K562 (cell line): ENCODE data around the gene LBP. TPM values are rescaled to one million over a fixed set of nuclear protein-coding genes. Genes with fewer than 3 reads are reported as not detected.

ENCODE experiments used
- CLOCK ChIP-seq: fragments of 250-450 bp; sonication (Bioruptor Pico); IDR thresholded peaks from 2 replicates; pipeline ENCODE4 v1.4.0; 2020; ENCODE audit warnings: mild to moderate bottlenecking, moderate library complexity, borderline replicate concordance
- CTCFL ChIP-seq: IDR thresholded peaks from 2 replicates; pipeline ENCODE4 v1.6.1; 2011; ENCODE audit warnings: borderline replicate concordance, low read depth, mild to moderate bottlenecking, moderate library complexity, low read length; ENCODE audit not compliant: insufficient read depth, poor library complexity, severe bottlenecking
- MEF2D ChIP-seq: conservative IDR thresholded peaks from 2 replicates; pipeline ENCODE4 v1.6.1; 2016; ENCODE audit warnings: low read depth, missing genetic modification characterization, missing compliant biosample characterization
- MTA3 ChIP-seq: fragments of 450-650 bp; formaldehyde crosslinking; IDR thresholded peaks from 2 replicates; pipeline ENCODE4 v1.6.1; 2017; ENCODE audit warnings: mild to moderate bottlenecking, borderline replicate concordance
- NBN ChIP-seq: fragments of 450-650 bp; IDR thresholded peaks from 2 replicates; pipeline ENCODE4 v1.6.1; 2016; ENCODE audit warnings: low read depth, mild to moderate bottlenecking
- PYGO2 ChIP-seq: fragments of 450-650 bp; IDR thresholded peaks from 2 replicates; pipeline ENCODE4 v1.6.1; 2016; ENCODE audit warnings: mild to moderate bottlenecking, missing genetic modification characterization, moderate library complexity, missing compliant biosample characterization
- RBM17 ChIP-seq: fragments of 200-400 bp; formaldehyde crosslinking; IDR thresholded peaks from 2 replicates; pipeline ENCODE4 v1.6.1; 2017; ENCODE audit warnings: low read depth, mild to moderate bottlenecking, low read length, borderline replicate concordance
- RFX1 ChIP-seq: fragments of 450-650 bp; IDR thresholded peaks from 2 replicates; pipeline ENCODE4 v1.6.1; 2016; ENCODE audit warnings: mild to moderate bottlenecking, moderate library complexity
- RHOXF2B ChIP-seq: fragments of 250-450 bp; sonication (Bioruptor Pico); conservative IDR thresholded peaks from 2 replicates; pipeline ENCODE4 v1.5.1; 2021
- SMARCC2 ChIP-seq: fragments of 450-650 bp; IDR thresholded peaks from 2 replicates; pipeline ENCODE4 v1.6.1; 2017; ENCODE audit warnings: antibody characterized with exemption, moderate library complexity, mild to moderate bottlenecking, low read depth
- TSHZ1 ChIP-seq: fragments of 250-450 bp; sonication (Bioruptor Pico); IDR thresholded peaks from 2 replicates; pipeline ENCODE4 v1.4.0; 2020; ENCODE audit warnings: mild to moderate bottlenecking, moderate library complexity
- ZNF133 ChIP-seq: fragments of 250-450 bp; sonication (Bioruptor Pico); IDR thresholded peaks from 2 replicates; pipeline ENCODE4 v1.4.0; 2020; ENCODE audit warnings: mild to moderate bottlenecking
- ZNF134 ChIP-seq: fragments of 250-450 bp; sonication (Bioruptor Pico); conservative IDR thresholded peaks from 2 replicates; pipeline ENCODE4 v1.4.0; 2020
- ZNF184 ChIP-seq: sonication (generic); formaldehyde crosslinking; IDR thresholded peaks from 2 replicates; pipeline ENCODE4 v1.5.0; 2020; ENCODE audit warnings: missing genetic modification reagents
- ZNF23 ChIP-seq: fragments of 250-450 bp; sonication (Bioruptor Pico); IDR thresholded peaks from 2 replicates; pipeline ENCODE4 v1.4.0; 2020; ENCODE audit warnings: mild to moderate bottlenecking
- ZNF3 ChIP-seq: fragments of 250-450 bp; sonication (Bioruptor Pico); IDR thresholded peaks from 2 replicates; pipeline ENCODE4 v1.5.0; 2021; ENCODE audit warnings: mild to moderate bottlenecking, moderate library complexity
- ZNF384 ChIP-seq: IDR thresholded peaks from 2 replicates; pipeline ENCODE4 v1.6.1; 2012; ENCODE audit warnings: low read depth, low read length, improper control_type of control experiment
- ZNF41 ChIP-seq: fragments of 250-450 bp; sonication (Bioruptor Pico); conservative IDR thresholded peaks from 2 replicates; pipeline ENCODE4 v1.4.0; 2020; ENCODE audit warnings: mild to moderate bottlenecking
- polyA plus RNA-seq, 8 experiments: library from polyadenylated mRNA; depleted of rRNA in 4 of 8; stranded (reverse) in 5 of 8; unstranded in 3 of 8; fragments of >200 nt; fragmentation: Nextera tagmentation in 2 of 8; fragmentation: Illumina TruSeq in 1 of 8; extraction: Ambion mirVana in 2 of 8; extraction: Trizol in 1 of 8; gene quantifications; 2 replicates each; pipeline versions ENCODE4 v1.2.1 to v1.2.3, GENCODE V29; 2011 to 2014; ENCODE audit warnings: inconsistent platforms in 1 of 8, missing spikeins in 1 of 8
- total RNA-seq, 7 experiments: library from RNA; depleted of rRNA in 6 of 7; stranded (reverse); fragments of >200 nt in 6 of 7; fragmentation: Illumina TruSeq in 2 of 7; extraction: Trizol in 2 of 7; gene quantifications; 2 replicates each; pipeline versions ENCODE4 v1.2.1 to v1.2.3, GENCODE V29; 2011 to 2021; ENCODE audit warnings: low replicate concordance in 1 of 7
- TF ChIP-seq, protein P1 (sequence below): sonication (generic); formaldehyde crosslinking; IDR thresholded peaks from 2 replicates; pipeline ENCODE4 v1.8.0; 2022; ENCODE audit warnings: mild to moderate bottlenecking, missing genetic modification reagents

The LBP gene
- total and polyA plus RNA-seq, 9 of the 15 experiments (the other 6 are each of a cell fraction or from before 2014, with no cell fraction given) = 0.06 to 0.31 (median 0.09) TPM; not detected in 3

GRCh38 chr20:38337561-38338140, 8.6 kb upstream of the LBP start (continued):
- TF ChIP-seq TSHZ1 = no peak
- TF ChIP-seq MEF2D (tag) = peak; percentile 61
- peak; percentile 26; the same call in 1 of the 2 replicates for TF ChIP-seq ZNF384
- TF ChIP-seq CTCFL = peak; percentile 15
- TF ChIP-seq, protein P1, sequence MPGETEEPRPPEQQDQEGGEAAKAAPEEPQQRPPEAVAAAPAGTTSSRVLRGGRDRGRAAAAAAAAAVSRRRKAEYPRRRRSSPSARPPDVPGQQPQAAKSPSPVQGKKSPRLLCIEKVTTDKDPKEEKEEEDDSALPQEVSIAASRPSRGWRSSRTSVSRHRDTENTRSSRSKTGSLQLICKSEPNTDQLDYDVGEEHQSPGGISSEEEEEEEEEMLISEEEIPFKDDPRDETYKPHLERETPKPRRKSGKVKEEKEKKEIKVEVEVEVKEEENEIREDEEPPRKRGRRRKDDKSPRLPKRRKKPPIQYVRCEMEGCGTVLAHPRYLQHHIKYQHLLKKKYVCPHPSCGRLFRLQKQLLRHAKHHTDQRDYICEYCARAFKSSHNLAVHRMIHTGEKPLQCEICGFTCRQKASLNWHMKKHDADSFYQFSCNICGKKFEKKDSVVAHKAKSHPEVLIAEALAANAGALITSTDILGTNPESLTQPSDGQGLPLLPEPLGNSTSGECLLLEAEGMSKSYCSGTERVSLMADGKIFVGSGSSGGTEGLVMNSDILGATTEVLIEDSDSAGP (CRISPR knock-in tag) = 0 out of 2 replicates have a peak, but pooled peaks have one; percentile 36
- TF ChIP-seq ZNF134 (CRISPR knock-in tag) = no peak
- no peak for TF ChIP-seq RBM17
- no peak for TF ChIP-seq NBN
- no peak for TF ChIP-seq RHOXF2B (CRISPR knock-in tag)
- TF ChIP-seq ZNF23 (CRISPR knock-in tag) = no peak
- no peak for TF ChIP-seq ZNF184 (CRISPR knock-in tag)
- no peak for TF ChIP-seq ZNF133 (CRISPR knock-in tag)
- TF ChIP-seq PYGO2 (tag) = no peak
- no peak for TF ChIP-seq RFX1
- no peak for TF ChIP-seq ZNF3 (CRISPR knock-in tag)
- no peak for TF ChIP-seq ZNF41 (CRISPR knock-in tag)
- no peak for TF ChIP-seq SMARCC2
- no peak for TF ChIP-seq CLOCK
- peak; percentile 27; the same call in 1 of the 2 replicates for TF ChIP-seq MTA3
